Measurements from ENCODE around the gene TENM3.

Gene TENM3

DNA sequence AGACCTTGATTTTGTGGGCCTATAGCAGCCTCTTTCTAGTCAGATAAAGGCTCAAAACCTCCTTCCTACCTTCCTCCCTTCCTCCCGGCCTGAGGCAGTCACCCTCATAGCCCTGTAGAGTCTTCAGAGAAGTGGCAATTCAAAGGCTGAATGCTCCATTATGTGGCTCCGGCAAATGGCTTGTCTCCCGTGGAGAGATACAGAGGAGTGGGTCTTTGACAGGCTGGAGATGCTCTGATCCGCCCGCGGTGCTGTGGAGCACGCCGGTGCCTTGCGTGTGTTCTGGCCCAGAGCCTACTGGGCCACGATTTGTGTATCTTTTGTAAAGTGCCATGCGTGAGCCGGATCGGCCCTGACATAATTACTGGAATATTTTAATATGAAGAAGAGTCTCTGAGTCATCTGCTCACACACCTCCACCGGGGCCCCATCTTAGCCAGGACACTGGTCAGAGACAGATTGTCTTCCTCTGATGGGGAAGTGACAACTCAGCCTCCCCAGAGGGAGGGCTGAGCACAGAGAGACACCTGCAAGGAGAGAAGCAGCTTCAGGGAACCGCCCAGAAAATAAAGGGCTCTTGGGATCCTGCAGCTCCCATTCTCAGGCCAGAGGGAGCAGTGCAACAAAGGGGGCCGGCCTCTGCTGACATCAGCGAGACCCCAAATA, 585.3 kb downstream of the TENM3 start:
- no peak for DNase-seq

DNA sequence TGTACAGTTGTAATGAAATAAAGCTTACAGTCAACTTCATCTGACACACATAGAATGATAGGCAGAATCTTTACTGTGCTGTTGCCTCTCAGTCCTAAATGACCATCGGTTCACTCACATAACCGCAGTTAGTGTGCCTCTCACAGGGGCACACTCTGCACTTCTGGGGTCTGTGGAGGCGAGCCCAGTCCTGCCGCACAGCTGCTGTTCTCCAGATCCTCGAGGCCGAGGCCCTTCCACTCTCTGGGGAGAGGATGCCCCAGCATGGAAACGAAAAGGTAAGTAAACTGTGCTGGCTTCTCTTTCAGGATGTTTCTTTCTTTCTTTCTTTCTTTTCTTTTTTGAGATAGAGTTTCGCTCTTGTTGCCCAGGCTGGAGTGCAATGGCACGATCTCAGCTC, 586.0 kb downstream of the TENM3 start:
- no peak for DNase-seq

DNA sequence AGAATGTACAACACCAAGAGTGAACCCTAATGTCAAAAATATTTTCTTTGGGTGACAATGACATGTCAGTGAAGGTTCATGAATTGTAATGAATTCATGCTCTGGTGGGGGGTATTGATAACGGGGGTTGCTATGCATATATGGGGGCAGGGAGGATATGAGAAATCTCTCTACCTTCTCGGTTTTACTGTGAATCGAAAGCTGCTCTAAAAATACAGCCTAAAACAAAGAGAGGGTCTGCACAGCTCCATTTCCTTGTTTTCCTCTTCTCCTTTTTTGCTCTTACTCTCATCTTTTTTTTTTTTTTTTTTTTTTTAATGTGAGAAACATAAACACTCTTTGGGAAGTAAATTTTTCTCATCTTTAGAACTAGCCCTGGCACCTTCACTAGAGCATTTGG, 588.2 kb downstream of the TENM3 start:
- no peak for DNase-seq

DNA sequence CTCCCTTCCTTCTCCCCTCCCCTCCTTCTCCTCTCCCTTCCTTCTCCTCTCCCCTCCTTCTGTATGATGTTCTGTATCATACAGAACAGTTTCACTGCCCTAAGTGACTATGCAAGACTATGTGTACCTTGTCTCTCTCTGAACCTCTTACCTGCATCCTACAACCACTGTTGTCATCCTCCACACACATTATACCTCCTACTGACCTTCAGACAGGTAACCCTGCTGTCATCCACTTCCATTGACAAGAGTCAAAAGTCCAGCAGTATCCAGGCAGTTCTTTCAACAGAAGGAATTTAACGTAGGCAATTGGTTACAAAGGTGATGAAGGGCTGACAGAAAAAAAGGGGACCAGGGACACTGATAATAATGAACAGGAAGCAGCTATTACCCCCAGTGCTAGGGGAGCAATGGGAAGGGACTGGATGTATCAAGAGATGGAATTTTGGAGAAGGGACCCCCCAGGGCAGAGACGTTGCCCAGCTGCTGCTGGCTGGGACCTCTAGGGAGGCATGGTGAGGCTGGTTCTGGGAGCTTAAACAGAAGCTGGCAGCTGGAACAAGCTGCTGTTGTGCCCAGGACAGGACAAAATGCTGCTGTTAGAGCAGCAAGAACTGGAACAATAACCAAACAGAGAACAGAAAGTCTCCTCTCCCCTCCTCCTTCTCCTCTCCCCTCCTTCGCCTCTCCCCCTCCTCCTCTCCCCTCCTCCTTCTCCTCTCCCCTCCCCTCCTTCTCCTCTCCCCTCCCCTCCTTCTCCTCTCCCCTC, 589.3 kb downstream of the TENM3 start:
- no peak for DNase-seq

DNA sequence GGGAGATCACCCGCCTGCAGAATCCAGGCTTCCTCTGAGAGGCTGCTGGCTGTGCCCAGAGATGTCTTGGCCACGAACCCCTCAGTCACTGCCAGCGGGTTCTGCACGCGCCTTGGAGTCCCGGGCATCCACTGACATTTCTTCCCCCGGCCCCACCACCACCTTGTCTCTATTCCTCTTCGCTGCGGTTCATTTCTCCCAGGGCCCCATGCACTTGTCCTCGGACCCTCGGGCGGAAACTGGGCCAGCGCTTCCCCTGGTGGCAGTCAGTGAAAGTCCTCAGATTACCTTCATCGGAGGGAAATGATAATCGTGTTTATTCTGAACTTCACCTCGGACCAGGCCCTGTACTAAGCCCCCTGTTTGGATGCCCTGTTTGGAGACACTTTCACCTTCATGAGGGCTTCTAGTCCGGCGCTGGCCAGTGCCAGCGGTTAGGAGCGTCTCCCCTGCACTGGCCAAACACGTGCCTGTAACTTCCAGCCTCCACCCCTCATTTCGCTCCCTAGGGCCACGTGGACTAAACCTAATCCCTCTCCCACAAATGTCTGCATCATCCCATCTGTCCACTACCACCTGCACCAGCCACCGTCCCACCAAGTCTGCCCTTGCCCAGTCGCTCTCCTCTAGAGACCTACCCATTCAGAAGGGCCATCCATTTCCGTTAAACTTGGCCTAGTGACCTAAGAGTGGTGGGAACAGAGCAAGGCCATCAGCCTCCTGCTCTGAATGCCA, 592.0 kb downstream of the TENM3 start:
- DNase-seq, result no peak

DNA sequence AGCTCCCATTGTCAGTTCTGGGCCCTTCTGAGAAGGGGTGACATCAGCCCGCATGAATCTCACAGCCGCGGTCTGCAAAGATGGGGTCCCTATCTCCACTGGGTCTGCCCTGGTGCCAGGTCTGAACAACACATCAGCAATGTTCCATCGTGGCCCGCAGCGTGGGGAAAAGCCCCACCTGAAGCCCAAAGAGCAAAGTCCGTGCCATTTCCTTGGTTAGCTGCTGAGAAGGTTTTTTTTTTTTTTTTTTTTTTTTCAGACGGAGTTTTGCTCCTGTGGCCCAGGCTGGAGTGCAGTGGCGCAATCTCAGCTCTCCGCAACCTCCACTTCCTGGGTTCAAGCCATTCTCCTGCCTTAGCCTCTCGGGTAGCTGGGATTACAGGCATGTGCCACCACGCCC, 594.6 kb downstream of the TENM3 start:
- DNase-seq, result no peak

DNA sequence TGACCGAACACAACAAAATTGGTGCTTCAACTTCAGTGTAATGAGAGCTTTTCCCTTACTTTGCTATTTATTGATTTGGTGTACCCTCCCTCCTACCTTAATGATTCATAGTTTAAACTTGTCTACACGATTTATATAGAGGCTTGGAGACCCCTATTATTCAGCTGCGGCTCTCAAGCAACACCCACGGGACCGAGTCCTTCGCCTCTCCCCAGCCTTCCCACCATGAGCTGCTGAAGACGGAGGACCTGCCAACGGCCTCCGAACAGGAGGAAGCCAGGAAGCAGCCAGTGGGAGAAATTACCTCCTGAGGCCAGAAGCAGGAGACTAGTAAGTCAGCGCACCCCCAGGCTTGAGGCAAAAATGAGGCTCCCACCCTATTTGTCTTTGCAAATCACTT, 595.3 kb downstream of the TENM3 start:
- DNase-seq, result no peak

DNA sequence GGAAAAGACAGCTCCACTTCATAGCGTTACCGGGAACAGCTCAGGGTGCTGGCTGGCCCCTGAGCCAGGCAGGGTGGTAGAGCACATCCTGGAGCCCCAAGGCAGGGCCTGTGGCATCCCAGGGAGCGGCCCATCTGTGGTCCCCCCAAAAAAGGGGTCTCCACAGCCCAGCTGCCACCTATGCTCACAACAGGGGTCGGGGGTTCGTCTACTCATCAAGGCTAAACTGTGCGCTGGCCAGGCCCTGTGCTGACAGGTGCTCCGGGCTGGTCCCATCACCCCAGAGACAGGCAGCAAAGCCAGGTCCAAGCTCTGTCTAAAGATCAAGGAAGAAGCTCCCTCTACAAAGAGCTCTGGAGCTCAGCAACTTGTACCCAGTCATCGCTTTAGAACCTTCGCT, 596.1 kb downstream of the TENM3 start:
- no peak for DNase-seq

DNA sequence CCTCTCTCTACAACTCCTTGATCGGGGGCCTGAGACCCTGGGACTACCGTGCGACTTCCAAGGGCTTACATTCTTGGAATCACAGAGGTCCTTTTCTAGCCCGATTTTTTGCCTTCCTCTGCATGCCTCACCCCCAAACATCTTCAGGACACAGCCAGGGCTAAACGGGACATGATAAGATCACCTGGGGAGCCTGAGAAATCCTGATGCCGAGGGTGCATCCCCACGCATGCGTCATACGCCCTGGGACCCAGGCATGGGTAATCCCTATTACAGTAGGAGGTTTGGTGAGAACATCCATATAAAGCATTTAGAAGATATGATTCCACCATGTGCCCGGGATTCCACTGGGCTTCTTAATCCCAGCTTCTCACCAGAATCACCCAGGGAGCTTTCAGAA, 596.9 kb downstream of the TENM3 start:
- DNase-seq, result no peak

DNA sequence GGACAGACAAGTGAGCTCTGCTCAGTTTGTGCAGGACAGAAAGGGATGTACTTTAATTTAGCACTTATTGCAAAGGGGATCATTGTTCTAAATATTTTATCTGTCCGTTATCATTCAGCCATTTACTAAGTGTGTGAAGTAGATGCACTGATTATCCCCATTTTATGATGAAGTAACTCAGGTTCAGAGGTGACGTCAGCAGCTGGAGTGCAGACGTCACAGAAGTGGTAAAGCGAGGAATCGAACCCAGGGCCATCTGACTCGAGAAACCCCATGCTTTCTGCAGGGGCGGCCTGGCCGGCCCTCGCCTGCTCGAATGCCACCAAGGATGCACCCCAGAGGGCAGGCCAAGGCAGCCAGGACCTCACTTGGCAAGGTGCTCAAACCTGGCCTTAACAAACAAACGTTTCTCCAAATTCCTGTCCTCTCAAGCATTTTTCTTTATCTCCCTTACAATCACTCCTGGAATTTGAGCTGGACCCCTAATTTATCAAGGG, 599.0 kb downstream of the TENM3 start:
- DNase-seq, result no peak

DNA sequence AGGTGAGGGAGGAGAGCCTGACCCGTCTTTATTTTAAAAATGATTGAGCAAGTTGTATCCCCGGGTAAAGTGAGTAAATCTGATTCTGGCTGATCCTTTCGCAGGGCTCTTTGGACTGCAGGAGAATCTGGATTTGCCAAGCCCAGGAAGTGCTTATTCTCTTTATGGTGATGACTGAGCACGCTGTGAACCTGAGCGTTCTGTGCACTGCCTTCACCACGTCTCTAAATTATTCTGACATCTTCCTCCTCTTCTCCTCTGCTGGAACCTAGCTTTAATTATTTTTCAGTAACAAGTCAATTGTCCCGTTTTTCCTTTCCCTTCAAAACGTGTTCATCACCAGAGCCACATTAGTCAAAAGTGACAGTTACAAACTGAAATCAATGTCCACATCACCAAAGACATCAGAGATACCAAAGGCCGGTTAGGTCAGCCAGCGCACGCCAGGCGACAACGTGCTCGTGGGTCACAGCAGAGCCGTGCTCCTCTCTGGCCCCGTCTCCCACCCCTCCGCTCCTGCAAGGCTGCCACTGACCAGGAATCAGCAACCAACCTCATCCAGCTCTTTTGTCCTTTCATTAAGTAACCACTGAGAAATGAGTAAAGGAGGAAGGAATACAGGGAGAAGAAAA, 599.7 kb downstream of the TENM3 start:
- no peak for DNase-seq

DNA sequence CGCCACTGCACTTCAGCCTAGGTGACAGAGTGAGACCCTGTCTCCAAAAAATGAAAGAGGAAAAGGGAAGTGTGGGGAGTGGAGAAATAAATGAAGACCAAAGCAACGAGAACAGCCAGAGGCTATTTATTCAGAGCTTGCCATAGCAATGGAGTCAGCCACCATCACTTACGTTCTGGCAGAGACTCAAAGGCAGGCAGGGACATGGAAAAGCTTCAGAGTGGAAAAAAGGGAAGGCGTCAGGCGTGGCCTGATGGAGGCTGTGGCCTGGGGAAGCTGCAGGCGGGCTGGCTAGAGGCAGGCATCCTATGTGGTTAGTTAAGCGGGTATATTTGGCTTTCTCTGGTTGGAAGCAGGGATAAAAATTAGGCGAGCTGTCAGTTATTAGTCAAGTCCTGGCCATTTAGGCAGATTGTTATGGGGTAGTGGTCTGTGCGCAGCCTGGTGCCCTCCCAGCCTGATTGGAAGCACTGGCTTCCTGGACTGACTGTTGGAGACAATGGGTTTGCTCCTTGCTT, 600.7 kb downstream of the TENM3 start:
- no peak for DNase-seq

DNA sequence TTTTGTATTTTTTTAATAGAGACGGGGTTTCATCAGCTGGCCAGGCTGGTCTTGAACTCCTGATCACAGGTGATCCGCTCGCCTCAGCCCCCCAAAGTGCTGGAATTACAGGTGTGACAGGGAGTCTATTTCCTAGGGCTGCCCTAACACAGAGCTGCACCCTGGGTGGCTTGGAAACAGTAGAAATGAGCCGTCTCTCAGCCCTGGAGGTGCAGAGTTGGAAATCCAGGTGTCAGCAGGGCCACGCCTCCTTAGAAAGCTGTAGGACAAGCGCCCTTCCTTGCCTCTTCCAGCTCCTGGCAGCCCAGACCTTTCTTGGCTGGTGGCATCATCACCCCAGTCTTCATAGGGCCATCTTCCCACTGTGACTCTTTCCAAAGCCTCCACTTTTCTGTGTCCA, 602.4 kb downstream of the TENM3 start:
- no peak for DNase-seq

DNA sequence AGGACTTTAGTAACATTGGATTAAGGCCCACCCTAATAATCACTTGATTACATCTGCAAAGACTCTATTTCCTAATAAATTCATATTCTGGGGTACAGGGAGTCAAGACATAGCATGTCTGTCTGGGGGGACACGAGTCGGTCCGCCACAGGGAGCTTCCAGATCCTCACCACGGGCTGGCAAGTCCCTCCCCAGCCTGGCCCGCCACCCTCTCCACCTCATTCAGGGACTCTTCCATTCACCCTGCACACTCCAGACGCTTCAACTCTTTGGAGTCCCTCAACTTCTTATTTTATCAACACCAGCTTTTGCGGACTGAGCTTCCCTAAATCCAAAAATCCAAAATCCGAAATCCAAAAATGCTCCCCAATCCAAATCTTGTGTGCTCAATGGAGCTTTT, 602.8 kb downstream of the TENM3 start:
- no peak for DNase-seq

DNA sequence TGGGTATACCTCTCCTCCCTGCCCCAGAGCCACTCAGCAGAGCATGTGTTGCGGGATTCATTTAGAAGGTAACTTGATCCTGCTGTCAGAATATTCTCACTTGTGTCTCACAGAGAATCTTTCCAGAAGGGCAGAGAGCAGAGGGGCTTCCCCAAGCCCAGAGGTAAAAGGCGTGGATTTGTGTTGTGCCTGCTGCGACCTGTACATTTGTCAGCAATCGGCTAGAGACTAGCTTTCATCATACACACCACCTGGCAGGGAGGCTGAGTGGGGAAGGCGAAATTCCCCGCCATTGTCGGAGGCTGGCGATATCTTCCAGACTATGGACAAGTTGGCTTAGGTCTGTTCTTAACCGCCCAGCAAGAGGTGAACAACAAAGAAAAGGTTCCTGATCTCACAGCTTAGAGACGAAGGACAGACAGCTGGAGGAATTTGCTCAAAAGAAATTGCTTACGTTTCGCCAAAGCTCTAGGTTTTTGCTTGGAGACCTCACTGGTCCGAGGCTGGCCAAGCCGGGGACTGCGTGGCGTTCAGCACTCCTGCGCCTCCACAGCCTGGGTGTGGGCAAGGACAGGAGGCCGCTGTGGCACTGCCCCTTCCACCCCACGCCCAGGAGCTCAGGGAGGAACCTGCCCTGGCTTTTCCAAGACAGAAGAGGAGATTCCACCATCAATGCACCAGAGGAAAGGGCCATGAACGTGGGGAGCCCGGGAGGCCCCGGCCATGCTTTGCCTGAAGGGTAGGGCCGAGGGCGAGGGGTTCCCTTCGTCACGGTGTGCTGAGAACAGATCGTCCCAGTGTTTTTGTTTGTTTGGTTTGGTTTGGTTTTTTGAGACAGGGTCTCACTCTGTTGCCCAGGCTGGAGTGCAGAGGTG, 604.6 kb downstream of the TENM3 start:
- DNase-seq, result no peak

DNA sequence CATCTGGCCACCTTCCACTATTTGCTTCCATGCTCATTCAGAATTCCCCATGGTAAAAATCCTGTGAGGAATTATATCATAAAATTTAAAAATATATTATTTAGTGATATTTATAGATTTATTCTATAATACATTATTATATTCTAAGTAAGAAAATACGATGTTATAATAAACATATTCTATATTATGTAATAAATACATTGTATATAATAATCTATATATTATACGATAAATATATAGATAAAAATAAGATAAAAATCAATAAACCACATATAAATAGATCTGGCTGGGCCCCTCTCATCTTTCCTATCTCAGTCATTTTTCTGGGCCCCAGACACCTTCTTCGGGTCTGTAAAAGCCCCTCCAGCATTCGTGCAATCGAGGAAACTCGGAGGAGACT, 605.5 kb downstream of the TENM3 start:
- no peak for DNase-seq

Data from NCI-H1417 treated with DMSO at 0.1 percent for 48 hours (cell line).